Mucosa of rectum (tissue), 2 donors: Measurements from ENCODE around the gene HEXIM2.

ENCODE experiments used
- H3K27ac ChIP-seq, 2 donors: one replicate each; pipeline ENCODE4 v1.7.0; 2013; ENCODE audit warnings: inconsistent platforms in 2 of 2, low read depth in 2 of 2, low read length in 2 of 2
- H3K27me3 ChIP-seq, 2 donors: one replicate each; pipeline ENCODE4 v1.7.0; 2013; ENCODE audit warnings: low read length in 2 of 2; ENCODE audit not compliant: control insufficient read depth in 2 of 2, insufficient read depth in 2 of 2
- H3K36me3 ChIP-seq, 2 donors: one replicate each; pipeline ENCODE4 v1.7.0; 2013; ENCODE audit warnings: low read length in 2 of 2; ENCODE audit not compliant: control insufficient read depth in 2 of 2, insufficient read depth in 2 of 2
- H3K4me1 ChIP-seq, 2 donors: one replicate each; pipeline ENCODE4 v1.7.0; 2013; ENCODE audit warnings: low read length in 2 of 2, mild to moderate bottlenecking in 1 of 2; ENCODE audit not compliant: control insufficient read depth in 2 of 2, insufficient read depth in 2 of 2
- H3K4me3 ChIP-seq, 2 donors: one replicate each; pipeline ENCODE4 v1.7.0; 2013; ENCODE audit warnings: low read length in 2 of 2
- H3K9ac ChIP-seq, 2 donors: one replicate each; pipeline ENCODE4 v1.7.0; 2013; ENCODE audit warnings: low read length in 2 of 2, low read depth in 1 of 2, mild to moderate bottlenecking in 1 of 2
- H3K9me3 ChIP-seq, 2 donors: one replicate each; pipeline ENCODE4 v1.7.0; 2013; ENCODE audit warnings: low read length in 2 of 2; ENCODE audit not compliant: control insufficient read depth in 2 of 2
- donor health status: healthy.
- donor health status: Normal muscosa, but diverticular disease.

HEXIM2 gene

DNA sequence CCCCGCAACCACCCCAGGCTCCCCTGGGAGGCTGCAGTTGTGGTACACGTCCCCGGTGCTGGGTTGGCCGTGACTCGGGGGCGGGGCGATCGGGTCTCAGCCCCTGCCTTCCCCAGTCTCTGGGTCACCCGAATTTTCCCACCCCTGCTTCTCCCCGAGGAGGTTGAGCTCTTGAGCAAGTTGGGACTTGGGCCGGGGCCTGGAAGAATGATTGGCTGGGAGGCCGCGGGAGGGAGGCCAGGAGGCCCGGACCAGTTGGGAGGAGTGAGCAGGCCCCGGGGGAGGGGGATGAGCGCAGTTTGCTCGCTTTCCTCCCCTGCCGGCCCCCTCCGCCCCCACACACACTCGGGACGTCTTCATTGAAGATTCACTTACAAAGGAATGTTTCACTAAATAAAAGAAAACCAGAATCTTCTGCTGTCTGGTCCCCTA, 17.9 kb upstream of the HEXIM2 start:
- peak overlapping the region; percentile 52 to 77 for H3K9ac ChIP-seq
- peak overlapping the region; percentile 82 to 87 for H3K27ac ChIP-seq
- peak overlapping the region; percentile 20 to 56 for H3K4me3 ChIP-seq
- H3K4me1 ChIP-seq: peaks cover 25 to 30% of the 10 kb centered on the region in 2 donors
- no peaks in the 10 kb centered on the region for H3K9me3 ChIP-seq
- H3K36me3 ChIP-seq: no peaks in the 10 kb centered on the region
- H3K27me3 ChIP-seq: no peaks in the 10 kb centered on the region

DNA sequence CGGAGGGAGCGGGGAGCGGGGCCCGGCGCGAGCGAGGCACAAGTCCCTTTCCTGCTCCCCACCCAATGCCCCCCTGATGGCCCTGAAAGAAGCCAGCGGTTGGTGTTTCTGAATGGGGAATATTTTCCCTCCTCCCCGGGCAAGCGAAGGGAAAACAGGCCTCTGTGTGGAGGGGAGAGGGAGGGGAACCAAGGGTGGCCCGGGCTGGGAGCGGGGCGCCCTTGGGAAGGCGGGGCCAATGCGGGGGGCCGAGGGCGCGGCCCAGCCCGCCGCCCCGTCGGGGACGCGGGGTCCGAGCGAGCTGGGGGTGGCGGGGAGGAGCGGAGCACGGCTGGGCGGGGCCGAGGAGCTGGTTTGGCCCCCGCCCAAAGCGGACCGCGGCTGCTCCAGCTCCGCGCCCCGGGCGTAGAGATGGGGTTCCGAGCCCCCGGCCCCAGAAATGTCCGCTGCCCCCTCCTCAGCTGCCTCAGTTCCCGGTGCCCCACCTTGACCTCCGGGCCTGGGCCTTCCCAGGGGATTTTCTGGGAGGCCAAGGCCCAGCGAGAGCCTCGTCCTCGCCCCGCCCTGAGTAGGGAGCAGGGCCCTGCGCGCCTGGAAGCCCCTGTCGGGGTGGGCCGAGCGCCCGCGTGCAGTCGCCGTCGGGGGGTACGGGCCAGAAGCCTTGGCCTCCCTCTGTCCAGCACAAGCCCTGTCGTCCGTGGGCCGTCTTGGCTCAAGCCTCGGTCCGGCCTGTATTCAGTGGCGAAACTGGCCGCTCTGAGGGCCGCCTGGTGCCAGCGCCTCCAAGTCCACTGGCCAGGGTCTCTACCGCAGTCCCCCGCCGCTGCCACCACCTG, 17.3 kb upstream of the HEXIM2 start:
- Histone ChIP-seq H3K9me3 (no peaks in the 10 kb centered on the region), H3K4me3 (peak overlapping the region; percentile 20 to 56), H3K27ac (peak overlapping the region; percentile 82 to 87), H3K36me3 (no peaks in the 10 kb centered on the region), H3K4me1 (peaks cover 26 to 36% of the 10 kb centered on the region in 2 donors), H3K27me3 (no peaks in the 10 kb centered on the region), H3K9ac (peak overlapping the region; percentile 52 to 77)

DNA sequence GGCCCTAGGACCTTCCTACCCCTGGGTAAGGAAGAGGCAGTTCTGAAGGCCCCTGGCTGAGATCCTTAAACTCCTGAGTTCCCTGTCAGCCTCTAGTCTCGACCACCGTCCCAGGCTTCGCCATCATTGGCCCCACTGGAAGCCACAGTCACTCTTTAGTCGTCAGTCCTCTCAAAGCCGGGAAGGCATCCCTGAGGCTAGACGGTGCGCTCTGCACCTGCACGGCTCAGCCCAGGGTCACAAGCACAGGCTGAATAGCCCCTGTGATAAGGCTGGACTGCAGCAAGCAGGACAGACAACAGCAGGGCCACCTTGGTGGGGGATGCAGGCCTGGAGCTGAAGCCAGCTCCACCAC, 16.7 kb upstream of the HEXIM2 start:
- Histone ChIP-seq H3K4me3 (peak overlapping the region in 1 of 2 donors; percentile 20), H3K4me1 (peaks cover 26 to 36% of the 10 kb centered on the region in 2 donors), H3K9ac (peak overlapping the region; percentile 4 to 77), H3K9me3 (no peaks in the 10 kb centered on the region), H3K27me3 (no peaks in the 10 kb centered on the region), H3K36me3 (no peaks in the 10 kb centered on the region), H3K27ac (peak overlapping the region; percentile 82 to 87)

DNA sequence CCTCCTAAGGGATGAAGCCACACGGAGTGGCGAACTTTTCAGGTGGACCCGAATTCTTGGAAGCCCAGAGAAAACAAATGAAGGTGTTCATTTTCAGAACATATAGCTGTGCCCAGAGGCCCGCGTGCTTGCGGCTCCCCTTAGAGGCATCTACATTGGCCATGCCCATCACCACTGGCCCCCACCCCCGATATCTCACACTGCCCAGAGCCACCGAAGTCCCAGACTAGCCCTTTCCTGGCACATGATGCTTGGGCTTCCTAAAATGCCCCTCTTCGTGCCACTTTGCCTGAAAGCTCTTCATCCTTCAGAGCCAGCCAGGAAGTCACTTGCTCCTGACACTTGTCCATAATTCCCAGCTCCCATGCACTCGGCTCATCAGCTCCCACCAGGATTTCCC, 15.5 kb upstream of the HEXIM2 start:
- Histone ChIP-seq H3K9me3 (no peaks in the 10 kb centered on the region), H3K9ac (no peak overlapping the region), H3K4me3 (peak overlapping the region in 1 of 2 donors; percentile 90), H3K27ac (peak overlapping the region; percentile 98), H3K4me1 (peaks cover 32 to 37% of the 10 kb centered on the region in 2 donors), H3K27me3 (no peaks in the 10 kb centered on the region), H3K36me3 (no peaks in the 10 kb centered on the region)

DNA sequence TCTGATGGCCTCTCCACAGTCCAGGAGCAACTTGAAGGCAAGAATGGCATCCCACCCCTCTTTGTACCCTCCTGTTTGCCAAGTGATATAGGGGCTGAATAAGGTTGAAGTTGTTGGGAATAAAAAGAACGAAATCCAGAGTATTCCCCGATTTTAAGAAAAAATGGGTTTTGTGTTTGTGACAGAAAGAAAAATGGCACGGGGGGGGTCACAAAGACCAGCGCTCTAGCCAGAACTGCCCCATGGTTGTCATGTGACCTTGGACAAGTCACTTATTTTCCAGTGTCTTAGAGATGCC, 15.1 kb upstream of the HEXIM2 start:
- peaks cover 32 to 41% of the 10 kb centered on the region in 2 donors for H3K4me1 ChIP-seq
- no peaks in the 10 kb centered on the region for H3K27me3 ChIP-seq
- H3K9me3 ChIP-seq: no peaks in the 10 kb centered on the region
- H3K4me3 ChIP-seq: peak overlapping the region; percentile 90 to 95
- H3K9ac ChIP-seq: peak overlapping the region in 1 of 2 donors; percentile 90
- no peaks in the 10 kb centered on the region for H3K36me3 ChIP-seq
- peak overlapping the region; percentile 98 for H3K27ac ChIP-seq

DNA sequence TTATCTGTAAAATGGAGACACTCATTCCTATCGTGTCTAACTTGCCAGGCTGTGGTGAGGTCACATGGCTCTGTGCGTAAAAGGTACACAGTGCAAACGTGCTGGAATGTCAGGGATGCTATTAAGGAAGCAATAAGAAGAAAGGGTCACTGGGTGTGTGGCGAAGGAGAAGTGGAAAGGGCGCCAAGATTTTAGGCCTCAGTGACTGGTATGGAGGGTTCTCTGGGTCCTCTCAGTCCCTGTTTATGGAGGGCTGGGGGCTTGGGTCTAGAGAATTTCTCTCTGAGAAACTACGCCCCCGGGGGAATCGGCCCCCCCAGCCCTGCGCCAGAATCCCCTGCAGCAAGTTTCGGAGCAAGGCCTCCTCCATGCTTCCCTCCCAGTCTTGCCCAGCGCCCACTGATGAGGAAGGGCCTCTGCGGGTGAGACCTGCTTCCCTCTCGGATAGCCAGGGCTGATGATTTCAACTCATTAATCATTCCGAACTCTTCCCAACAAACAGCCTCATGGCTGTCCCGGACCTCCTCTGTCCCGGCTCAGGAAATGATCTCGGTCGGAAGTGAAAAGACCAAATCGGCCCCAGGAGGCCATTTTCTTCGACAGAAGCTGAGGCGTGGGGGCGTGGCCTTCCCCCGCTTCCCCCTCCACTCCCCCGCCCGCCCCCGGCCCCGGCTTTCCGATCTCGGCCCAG, 14.6 kb upstream of the HEXIM2 start:
- H3K4me1 ChIP-seq: peaks cover 35 to 44% of the 10 kb centered on the region in 2 donors
- H3K27me3 ChIP-seq: no peaks in the 10 kb centered on the region
- peak overlapping the region; percentile 90 for H3K9ac ChIP-seq
- peak overlapping the region; percentile 98 for H3K27ac ChIP-seq
- no peaks in the 10 kb centered on the region for H3K9me3 ChIP-seq
- peak overlapping the region; percentile 90 to 95 for H3K4me3 ChIP-seq
- no peaks in the 10 kb centered on the region for H3K36me3 ChIP-seq

DNA sequence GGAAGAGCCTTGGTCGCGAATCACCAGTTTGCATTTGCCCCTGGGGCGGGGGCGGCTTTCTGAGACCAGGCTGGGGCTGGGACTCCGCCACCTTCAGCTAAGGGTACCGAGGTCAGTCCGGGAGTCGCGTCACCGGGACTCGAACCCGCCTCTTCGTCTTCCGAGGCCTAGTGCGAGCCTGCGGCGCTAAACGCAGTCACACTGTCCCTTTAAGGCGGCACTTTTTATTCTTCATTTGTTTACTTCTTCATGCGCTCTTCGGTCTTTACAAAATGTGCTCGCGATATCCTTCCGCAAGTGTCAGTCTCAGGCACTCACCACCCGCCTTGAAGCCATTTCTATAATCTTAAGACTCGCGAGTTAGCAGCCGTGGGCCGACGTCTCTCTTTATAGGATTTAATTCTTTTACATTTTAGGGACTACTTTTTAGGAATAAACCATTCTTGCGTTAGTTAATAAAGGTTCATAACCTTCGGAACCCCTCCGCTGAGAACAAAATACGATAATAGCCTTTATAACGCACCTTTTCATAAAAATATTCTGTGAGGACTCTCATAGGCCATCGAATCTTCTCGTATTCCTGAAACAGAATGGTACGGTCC, 14.0 kb upstream of the HEXIM2 start:
- H3K27ac ChIP-seq: peak overlapping the region; percentile 98
- H3K36me3 ChIP-seq: no peaks in the 10 kb centered on the region
- H3K9me3 ChIP-seq: no peaks in the 10 kb centered on the region
- H3K4me1 ChIP-seq: peaks cover 35 to 44% of the 10 kb centered on the region in 2 donors
- peak overlapping the region; percentile 90 to 95 for H3K4me3 ChIP-seq
- peak overlapping the region; percentile 88 to 90 for H3K9ac ChIP-seq
- H3K27me3 ChIP-seq: no peaks in the 10 kb centered on the region

DNA sequence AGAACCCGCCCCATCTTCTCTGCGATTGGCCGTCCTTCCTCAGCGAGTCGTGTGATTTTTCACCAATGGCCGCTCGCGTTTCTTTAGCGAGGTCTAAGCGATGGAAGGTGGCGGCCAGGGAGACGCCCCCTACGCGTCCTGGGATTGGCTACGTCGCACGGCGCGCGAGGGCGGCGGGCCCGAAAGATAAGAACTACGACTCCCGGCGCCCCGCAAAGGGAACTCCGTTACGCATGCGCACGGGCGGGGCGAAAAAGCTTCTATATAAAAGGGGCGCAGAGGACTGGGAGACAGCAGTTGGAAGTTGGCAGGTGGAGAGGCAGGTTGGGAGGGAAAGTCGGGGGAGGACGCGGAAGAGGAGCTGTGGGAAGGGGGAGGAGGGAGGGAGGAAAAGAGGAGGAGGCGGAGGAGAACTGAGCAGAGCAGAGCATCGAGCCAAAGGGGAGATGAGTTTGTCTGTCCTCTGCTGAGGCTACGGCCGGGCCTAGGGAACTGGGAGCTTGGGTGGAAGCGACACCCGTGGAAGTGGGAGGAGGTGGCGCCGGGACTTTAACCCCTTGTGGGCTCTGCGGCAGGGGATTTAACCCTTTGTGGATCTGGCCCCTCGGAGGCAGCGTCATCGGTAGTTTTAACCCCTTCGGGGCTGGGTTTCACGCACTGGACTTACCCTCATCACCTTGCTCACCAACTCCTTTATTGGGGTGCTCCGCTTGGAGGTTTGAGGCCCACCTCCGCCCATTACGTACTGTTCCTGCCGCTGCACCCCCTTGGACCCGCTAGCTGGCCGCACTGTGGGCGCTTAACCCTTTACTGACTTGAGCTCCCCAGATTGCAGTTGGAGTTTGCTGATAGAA, 13.3 kb upstream of the HEXIM2 start, which contains the start of gene HEXIM1:
TSS of gene HEXIM1 (plus strand) at position 293 of the 854 bp plus-strand sequence. CDS start 716 bp downstream, outside the sequence.
- Histone ChIP-seq H3K27me3 (no peaks in the 10 kb centered on the region), H3K9ac (peak within 1 kb of the TSS; percentile 91 to 94), H3K27ac (peak within 1 kb of the TSS; percentile 98), H3K4me1 (peaks cover 35 to 44% of the 10 kb centered on the region in 2 donors), H3K4me3 (peak within 1 kb of the TSS; percentile 90 to 95), H3K36me3 (no peaks in the 10 kb centered on the region), H3K9me3 (no peaks in the 10 kb centered on the region)

DNA sequence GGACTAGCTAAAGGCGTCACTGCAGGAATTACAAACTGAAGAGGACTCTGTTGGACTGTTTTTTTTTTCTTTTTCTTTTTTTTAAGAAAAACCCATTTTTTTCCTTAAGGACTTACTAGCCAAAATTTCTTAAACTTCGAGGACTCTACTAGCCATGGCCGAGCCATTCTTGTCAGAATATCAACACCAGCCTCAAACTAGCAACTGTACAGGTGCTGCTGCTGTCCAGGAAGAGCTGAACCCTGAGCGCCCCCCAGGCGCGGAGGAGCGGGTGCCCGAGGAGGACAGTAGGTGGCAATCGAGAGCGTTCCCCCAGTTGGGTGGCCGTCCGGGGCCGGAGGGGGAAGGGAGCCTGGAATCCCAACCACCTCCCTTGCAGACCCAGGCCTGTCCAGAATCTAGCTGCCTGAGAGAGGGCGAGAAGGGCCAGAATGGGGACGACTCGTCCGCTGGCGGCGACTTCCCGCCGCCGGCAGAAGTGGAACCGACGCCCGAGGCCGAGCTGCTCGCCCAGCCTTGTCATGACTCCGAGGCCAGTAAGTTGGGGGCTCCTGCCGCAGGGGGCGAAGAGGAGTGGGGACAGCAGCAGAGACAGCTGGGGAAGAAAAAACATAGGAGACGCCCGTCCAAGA, 12.5 kb upstream of the HEXIM2 start:
- H3K27me3 ChIP-seq: no peaks in the 10 kb centered on the region
- peak overlapping the region; percentile 98 for H3K27ac ChIP-seq
- H3K4me3 ChIP-seq: peak overlapping the region; percentile 84 to 89
- H3K4me1 ChIP-seq: peaks cover 33 to 38% of the 10 kb centered on the region in 2 donors
- H3K36me3 ChIP-seq: no peaks in the 10 kb centered on the region
- H3K9ac ChIP-seq: peak overlapping the region; percentile 91 to 94
- no peaks in the 10 kb centered on the region for H3K9me3 ChIP-seq
